Smooth muscle cell (in vitro differentiated cells): ENCODE results near the gene KSR2. TPM values are rescaled to one million over a fixed set of nuclear protein-coding genes. Genes with fewer than 3 reads are reported as not detected.

Experiments used
- DNase-seq: peaks from one replicate; lab custom pipeline; 2025; ENCODE audit not compliant: unreplicated experiment; lab: John Stamatoyannopoulos, UW
- H2AFZ ChIP-seq: fragments of 200-600 bp; sonication (generic); 2 replicates; pipeline ENCODE4 v1.6.0; 2016; ENCODE audit warnings: antibody characterized with exemption, low read depth, mild to moderate bottlenecking
- H3F3A ChIP-seq: fragments of 200-600 bp; sonication (generic); 2 replicates; pipeline ENCODE4 v1.6.0; 2017; ENCODE audit warnings: antibody characterized with exemption, low read depth
- H3K27ac ChIP-seq: fragments of 200-600 bp; sonication (generic); 2 replicates; pipeline ENCODE4 v1.5.1; 2016; ENCODE audit warnings: low read depth, mild to moderate bottlenecking
- H3K27me3 ChIP-seq: fragments of 200-600 bp; sonication (generic); 2 replicates; pipeline ENCODE4 v1.6.1; 2016; ENCODE audit warnings: low read depth, mild to moderate bottlenecking
- H3K36me3 ChIP-seq: fragments of 200-600 bp; sonication (generic); 2 replicates; pipeline ENCODE4 v1.5.1; 2016; ENCODE audit warnings: low read depth
- H3K4me1 ChIP-seq: fragments of 200-600 bp; sonication (generic); 2 replicates; pipeline ENCODE4 v1.5.1; 2016; ENCODE audit warnings: low read depth
- H3K4me2 ChIP-seq: fragments of 200-600 bp; sonication (generic); 2 replicates; pipeline ENCODE4 v1.6.0; 2016; ENCODE audit warnings: mild to moderate bottlenecking
- H3K4me3 ChIP-seq: fragments of 200-600 bp; sonication (generic); 2 replicates; pipeline ENCODE4 v1.5.1; 2016; ENCODE audit warnings: mild to moderate bottlenecking
- H3K79me2 ChIP-seq: fragments of 200-600 bp; sonication (generic); 2 replicates; pipeline ENCODE4 v1.6.0; 2016; ENCODE audit warnings: low read depth, mild to moderate bottlenecking
- H3K9ac ChIP-seq: fragments of 200-600 bp; sonication (generic); 2 replicates; pipeline ENCODE4 v1.6.0; 2016; ENCODE audit warnings: low read depth
- H3K9me3 ChIP-seq: fragments of 200-600 bp; sonication (generic); replicated peaks from 2 replicates; pipeline ENCODE4 v1.5.1; 2016; ENCODE audit warnings: low read depth
- H4K20me1 ChIP-seq: fragments of 200-600 bp; sonication (generic); 2 replicates; pipeline ENCODE4 v1.6.0; 2016; ENCODE audit warnings: low read depth
- WGBS: methylation state at CpG from one replicate; pipeline ENCODE4 v1.1.7; 2016; ENCODE audit warnings: low lambda C conversion rate; 5-methylcytosine and 5-hydroxymethylcytosine counted together
- polyA plus RNA-seq: library from polyadenylated mRNA; unstranded; fragments of >200 nt; fragmentation: Nextera tagmentation; extraction: Ambion mirVana; gene quantifications from 2 replicates; pipeline ENCODE4 v1.2.1, GENCODE V29; 2016
- total RNA-seq: library from RNA; depleted of rRNA; stranded (reverse); fragments of >200 nt; gene quantifications from 2 replicates; pipeline ENCODE4 v1.2.3, GENCODE V29; 2014
- TF ChIP-seq, protein P1 (sequence below): fragments of 200-600 bp; sonication (generic); IDR thresholded peaks from 2 replicates; pipeline ENCODE4 v1.5.1; 2017; ENCODE audit warnings: borderline replicate concordance, mild to moderate bottlenecking, antibody characterized with exemption; ENCODE audit not compliant: insufficient read depth, poor library complexity, severe bottlenecking

KSR2 gene
- total and polyA plus RNA-seq, 2 experiments from 2014 or later = 0.04 TPM; not detected in 1

DNA sequence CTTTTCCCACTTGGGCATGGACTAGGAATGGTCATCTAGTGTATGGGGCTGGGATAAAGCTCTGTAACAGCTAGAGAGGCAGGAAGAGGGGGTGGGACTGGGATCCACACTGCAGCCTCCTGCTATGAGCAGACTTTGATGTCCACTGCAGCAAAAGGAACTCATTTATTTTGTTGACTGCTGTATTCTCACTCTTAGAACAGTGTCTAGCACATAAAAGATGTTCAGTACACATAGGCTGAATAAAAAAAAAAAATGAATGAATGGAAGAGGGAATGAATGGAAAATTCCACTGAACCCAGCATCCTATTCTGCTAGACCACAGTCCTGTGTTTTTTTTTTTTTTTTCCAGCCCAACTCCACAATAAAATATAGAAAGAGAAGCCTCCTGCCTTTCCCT, 501.2 kb downstream of the KSR2 start:
- no peak overlapping the region for H3K4me2 ChIP-seq
- H3K9ac ChIP-seq = no peak overlapping the region
- TF ChIP-seq, protein P1, sequence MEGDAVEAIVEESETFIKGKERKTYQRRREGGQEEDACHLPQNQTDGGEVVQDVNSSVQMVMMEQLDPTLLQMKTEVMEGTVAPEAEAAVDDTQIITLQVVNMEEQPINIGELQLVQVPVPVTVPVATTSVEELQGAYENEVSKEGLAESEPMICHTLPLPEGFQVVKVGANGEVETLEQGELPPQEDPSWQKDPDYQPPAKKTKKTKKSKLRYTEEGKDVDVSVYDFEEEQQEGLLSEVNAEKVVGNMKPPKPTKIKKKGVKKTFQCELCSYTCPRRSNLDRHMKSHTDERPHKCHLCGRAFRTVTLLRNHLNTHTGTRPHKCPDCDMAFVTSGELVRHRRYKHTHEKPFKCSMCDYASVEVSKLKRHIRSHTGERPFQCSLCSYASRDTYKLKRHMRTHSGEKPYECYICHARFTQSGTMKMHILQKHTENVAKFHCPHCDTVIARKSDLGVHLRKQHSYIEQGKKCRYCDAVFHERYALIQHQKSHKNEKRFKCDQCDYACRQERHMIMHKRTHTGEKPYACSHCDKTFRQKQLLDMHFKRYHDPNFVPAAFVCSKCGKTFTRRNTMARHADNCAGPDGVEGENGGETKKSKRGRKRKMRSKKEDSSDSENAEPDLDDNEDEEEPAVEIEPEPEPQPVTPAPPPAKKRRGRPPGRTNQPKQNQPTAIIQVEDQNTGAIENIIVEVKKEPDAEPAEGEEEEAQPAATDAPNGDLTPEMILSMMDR = no peak

DNA sequence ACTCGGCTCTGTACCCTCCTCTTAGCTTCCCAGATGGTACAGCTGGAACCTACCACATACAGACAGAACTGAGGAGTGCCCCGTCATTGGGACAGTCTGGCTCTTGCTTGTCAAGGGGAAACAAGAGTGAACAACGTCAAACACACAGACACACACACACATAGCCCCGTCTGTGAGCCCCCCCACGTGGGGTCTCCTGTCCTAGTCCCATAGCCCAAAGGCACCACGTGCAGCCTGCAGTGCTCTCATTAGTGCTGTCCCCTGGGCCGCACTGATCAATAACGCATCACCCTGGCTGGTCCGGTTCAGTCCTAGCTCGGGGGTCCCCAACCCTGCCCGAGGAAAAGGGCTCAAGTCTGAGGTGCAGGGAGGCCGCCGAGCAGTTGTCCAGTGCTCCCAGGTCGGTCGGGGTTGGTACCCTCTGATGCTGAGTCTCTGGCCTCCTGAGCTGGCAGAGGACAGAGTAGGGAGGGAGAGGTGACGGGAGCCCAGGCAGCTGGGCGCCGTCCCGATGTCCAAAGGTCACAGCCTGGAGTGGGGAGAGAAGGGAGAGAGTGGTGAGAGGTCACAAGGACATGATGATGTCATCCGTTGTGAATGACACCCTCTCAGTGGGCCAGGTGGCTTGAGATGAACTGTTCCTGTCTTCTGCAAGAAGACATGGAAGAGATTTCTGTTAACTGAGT, 502.0 kb downstream of the KSR2 start:
- H4K20me1 ChIP-seq = no peaks in the 10 kb centered on the region
- no peak overlapping the region for H3K4me3 ChIP-seq
- H3K79me2 ChIP-seq = no peaks in the 10 kb centered on the region
- 83% methylated on average over 20 of the region's 20 CpGs for WGBS
- H3K27me3 ChIP-seq = no peaks in the 10 kb centered on the region
- no peaks in the 10 kb centered on the region for H3K36me3 ChIP-seq
- H3K9me3 ChIP-seq = no peaks in the 10 kb centered on the region
- H3K27ac ChIP-seq = no peak overlapping the region
- H3K9ac ChIP-seq = no peak overlapping the region
- H3K4me2 ChIP-seq = no peak overlapping the region
- DNase-seq = no peak
- H3K4me1 ChIP-seq = no peaks in the 10 kb centered on the region
- no peak overlapping the region for H2AFZ ChIP-seq
- TF ChIP-seq, protein P1 = no peak
- no peaks in the 10 kb centered on the region for H3F3A ChIP-seq

More for the DNA sequence above, 501.2 kb downstream of the KSR2 start:
- Histone ChIP-seq H4K20me1 (no peaks in the 10 kb centered on the region), H2AFZ (no peak overlapping the region), H3K79me2 (no peaks in the 10 kb centered on the region), H3F3A (no peaks in the 10 kb centered on the region), H3K4me3 (no peak overlapping the region), H3K36me3 (no peaks in the 10 kb centered on the region), H3K4me1 (no peaks in the 10 kb centered on the region), H3K27ac (no peak overlapping the region), H3K27me3 (no peaks in the 10 kb centered on the region), H3K9me3 (no peaks in the 10 kb centered on the region)
- no peak for DNase-seq

DNA sequence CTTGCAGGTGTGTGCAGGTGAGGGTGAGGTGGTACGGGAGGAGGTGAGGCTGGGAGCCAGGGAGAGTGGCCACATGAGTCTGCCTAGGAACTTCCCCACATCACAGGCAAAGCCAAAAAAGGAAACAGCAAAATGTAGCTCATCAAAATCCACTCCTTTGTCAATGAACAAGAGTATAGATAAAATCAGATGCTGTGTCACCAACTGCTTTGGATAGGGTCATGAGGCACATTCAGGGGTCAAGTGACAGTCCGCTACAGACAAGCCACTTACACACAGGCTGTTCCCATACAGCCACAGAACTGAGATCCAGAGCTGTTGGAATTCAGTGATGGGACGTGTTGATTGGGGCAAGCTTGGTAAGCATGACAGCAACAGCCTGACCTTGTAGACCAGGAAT, 507.1 kb downstream of the KSR2 start:
- Histone ChIP-seq H3K4me3 (no peak overlapping the region), H3K79me2 (no peaks in the 10 kb centered on the region), H3K36me3 (no peaks in the 10 kb centered on the region), H3K4me2 (no peak overlapping the region), H3K9ac (no peak overlapping the region), H3K9me3 (no peaks in the 10 kb centered on the region), H3F3A (no peaks in the 10 kb centered on the region), H2AFZ (no peak overlapping the region), H3K4me1 (no peaks in the 10 kb centered on the region), H3K27ac (no peak overlapping the region), H4K20me1 (no peaks in the 10 kb centered on the region), H3K27me3 (no peaks in the 10 kb centered on the region)
- TF ChIP-seq, protein P1 = no peak
- DNase-seq = no peak
- 82% methylated on average over 3 of the region's 3 CpGs for WGBS

DNA sequence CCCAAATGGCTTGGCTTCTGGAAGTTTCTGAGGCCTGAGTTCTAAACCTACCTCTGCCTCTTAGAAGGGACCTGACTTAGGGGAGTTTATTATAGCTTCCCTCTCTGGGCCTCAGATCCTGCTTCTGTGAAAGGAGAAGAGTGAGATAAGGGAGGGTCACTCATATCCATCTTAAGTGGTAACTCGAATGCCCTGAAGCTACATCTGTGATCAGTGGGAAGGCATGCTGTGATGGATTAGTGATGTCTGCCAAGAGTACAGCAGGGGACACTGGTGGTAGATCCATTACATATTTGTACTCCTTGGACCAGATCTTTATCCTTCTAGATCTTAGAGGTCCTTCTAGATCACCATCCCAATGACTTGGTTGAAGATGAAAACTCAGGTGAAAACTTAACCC, 509.6 kb downstream of the KSR2 start:
- Histone ChIP-seq H3K27me3 (no peaks in the 10 kb centered on the region), H3K4me1 (no peaks in the 10 kb centered on the region), H3K9me3 (no peaks in the 10 kb centered on the region), H3K36me3 (no peaks in the 10 kb centered on the region), H2AFZ (no peak overlapping the region), H4K20me1 (no peaks in the 10 kb centered on the region), H3F3A (no peaks in the 10 kb centered on the region), H3K27ac (no peak overlapping the region), H3K79me2 (no peaks in the 10 kb centered on the region), H3K4me2 (no peak overlapping the region), H3K4me3 (no peak overlapping the region), H3K9ac (no peak overlapping the region)
- no peak for DNase-seq
- TF ChIP-seq, protein P1 = no peak
- 82% methylated on average over 1 of the region's 1 CpG for WGBS
